ENCODE measurements around the gene DPEP2.
"Not testable (repeated sequence)": the region's sequence is repeated elsewhere in the genome, so short reads cannot be mapped to it uniquely, and the experiment has no call there.

DNA sequence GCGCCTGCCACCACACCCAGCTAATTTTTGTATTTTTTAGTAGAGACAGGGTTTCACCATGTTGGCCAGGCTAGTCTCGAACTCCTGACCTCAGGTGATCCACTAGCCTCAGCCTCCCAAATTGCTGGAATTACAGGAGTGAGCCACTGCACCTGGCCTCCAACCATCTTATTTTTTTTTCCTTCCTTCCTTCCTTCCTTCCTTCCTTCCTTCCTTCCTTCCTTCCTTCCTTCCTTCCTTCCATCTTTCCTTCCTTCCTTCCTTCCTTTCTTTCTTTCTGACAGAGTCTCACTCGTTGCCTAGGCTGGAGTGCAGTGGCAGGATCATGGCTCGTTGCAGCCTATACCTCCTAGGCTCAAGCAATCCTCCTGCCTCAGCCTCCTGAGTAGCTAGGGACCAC lies 10.6 kb upstream of the DPEP2 start:
- TF ChIP-seq CTCF, POLR2AphosphoS5 (IDR thresholded peaks at IDR 0.05): not testable (repeated sequence)

Measured in stomach (tissue), 4 donors.